HEK293 (cell line): ENCODE measurements around the gene BIRC5.
"Not testable (repeated sequence)": the region's sequence is repeated elsewhere in the genome, so short reads cannot be mapped to it uniquely, and the experiment has no call there.

Experiments used
- CTCF ChIA-PET: fragments of 350-600 bp; formaldehyde crosslinking; extraction: SDS; loops from one replicate; lab custom pipeline; 2021; ENCODE audit warnings: antibody characterized with exemption; lab: Yijun Ruan, JAX
- POLR2A ChIA-PET: fragments of 300-600 bp; formaldehyde crosslinking; extraction: SDS; loops from one replicate; lab custom pipeline; 2020; ENCODE audit warnings: antibody characterized with exemption, inconsistent platforms; lab: Yijun Ruan, JAX
- H3K27ac ChIP-seq: fragments of 200-500 bp; sonication (Bioruptor generic); 2 replicates; pipeline ENCODE4 v1.5.1; 2014; ENCODE audit warnings: low read depth, low read length, control low read depth, inconsistent platforms; ENCODE audit errors: extremely low read depth
- H3K36me3 ChIP-seq, 2 experiments: fragments of 200-500 bp in 1 of 2; sonication (Bioruptor generic) in 1 of 2; 1 replicate in 1 of 2; 2 replicates in 1 of 2; pipeline ENCODE4 v1.5.1; 2014 to 2017; ENCODE audit warnings: inconsistent platforms in 2 of 2, low read length in 2 of 2; ENCODE audit not compliant: control insufficient read depth in 2 of 2, insufficient read depth in 1 of 2
- H3K4me1 ChIP-seq: fragments of 200-500 bp; sonication (Bioruptor generic); 2 replicates; pipeline ENCODE4 v1.5.1; 2014; ENCODE audit warnings: mild to moderate bottlenecking, low read length, inconsistent platforms; ENCODE audit not compliant: control insufficient read depth, insufficient read depth
- H3K4me3 ChIP-seq: 2 replicates; pipeline ENCODE4 v1.5.1; 2011; ENCODE audit warnings: low read depth, mild to moderate bottlenecking, control low read depth, low read length, moderate library complexity
- H3K9me3 ChIP-seq: fragments of 200-500 bp; sonication (Bioruptor generic); 2 replicates; pipeline ENCODE4 v1.5.1; 2014; ENCODE audit warnings: low read depth, low read length, inconsistent platforms; ENCODE audit not compliant: control insufficient read depth, insufficient read depth
- BCL11A ChIP-seq: fragments of 450-650 bp; formaldehyde crosslinking; IDR thresholded peaks from 2 replicates; pipeline ENCODE4 v1.5.1; 2016; ENCODE audit warnings: low read depth, missing biosample characterization, missing genetic modification characterization
- GLI2 ChIP-seq: fragments of 450-650 bp; formaldehyde crosslinking; IDR thresholded peaks from 2 replicates; pipeline ENCODE4; 2017; ENCODE audit warnings: missing biosample characterization, missing genetic modification characterization, low read depth, borderline replicate concordance
- OSR2 ChIP-seq: fragments of 450-650 bp; formaldehyde crosslinking; IDR thresholded peaks from 2 replicates; pipeline ENCODE4 v1.5.1; 2016; ENCODE audit warnings: missing biosample characterization, missing genetic modification characterization
- TSHZ1 ChIP-seq: fragments of 450-650 bp; formaldehyde crosslinking; IDR thresholded peaks from 2 replicates; pipeline ENCODE4 v1.5.1; 2016; ENCODE audit warnings: missing biosample characterization, missing genetic modification characterization, borderline replicate concordance
- WT1 ChIP-seq: fragments of 450-650 bp; formaldehyde crosslinking; IDR thresholded peaks from 2 replicates; pipeline ENCODE4 v1.5.1; 2016; ENCODE audit warnings: missing biosample characterization, missing genetic modification characterization
- ZBTB20 ChIP-seq: fragments of 450-650 bp; formaldehyde crosslinking; IDR thresholded peaks from 2 replicates; pipeline ENCODE4 v1.5.1; 2016; ENCODE audit warnings: missing biosample characterization, missing genetic modification characterization
- ZBTB44 ChIP-seq: fragments of 450-650 bp; IDR thresholded peaks from 2 replicates; pipeline ENCODE4 v1.5.1; 2018; ENCODE audit warnings: missing biosample characterization, mild to moderate bottlenecking, missing genetic modification characterization
- ZNF175 ChIP-seq: fragments of 450-650 bp; formaldehyde crosslinking; IDR thresholded peaks from 2 replicates; pipeline ENCODE4 v1.5.1; 2016; ENCODE audit warnings: missing biosample characterization, missing genetic modification characterization
- ZNF184 ChIP-seq: fragments of 450-650 bp; IDR thresholded peaks from 2 replicates; pipeline ENCODE4 v1.5.1; 2018; ENCODE audit warnings: missing biosample characterization, mild to moderate bottlenecking, missing genetic modification characterization
- ZNF2 ChIP-seq: fragments of 450-650 bp; formaldehyde crosslinking; IDR thresholded peaks from 2 replicates; pipeline ENCODE4 v1.5.1; 2016; ENCODE audit warnings: missing biosample characterization, missing genetic modification characterization
- ZNF211 ChIP-seq: fragments of 450-650 bp; formaldehyde crosslinking; IDR thresholded peaks from 2 replicates; pipeline ENCODE4 v1.5.1; 2016; ENCODE audit warnings: low read depth, missing biosample characterization, missing genetic modification characterization
- ZNF394 ChIP-seq: fragments of 450-650 bp; formaldehyde crosslinking; IDR thresholded peaks from 2 replicates; pipeline ENCODE4 v1.5.1; 2016; ENCODE audit warnings: missing biosample characterization, missing genetic modification characterization, mild to moderate bottlenecking, moderate library complexity, borderline replicate concordance
- ZNF558 ChIP-seq: fragments of 450-650 bp; formaldehyde crosslinking; IDR thresholded peaks from 2 replicates; pipeline ENCODE4 v1.5.1; 2016; ENCODE audit warnings: missing biosample characterization, missing genetic modification characterization
- ZNF580 ChIP-seq: fragments of 450-650 bp; formaldehyde crosslinking; IDR thresholded peaks from 2 replicates; pipeline ENCODE4 v1.5.1; 2016; ENCODE audit warnings: missing biosample characterization, missing genetic modification characterization
- ZNF600 ChIP-seq: fragments of 450-650 bp; formaldehyde crosslinking; IDR thresholded peaks from 2 replicates; pipeline ENCODE4 v1.5.1; 2016; ENCODE audit warnings: missing biosample characterization, missing genetic modification characterization
- ZNF629 ChIP-seq: fragments of 450-650 bp; formaldehyde crosslinking; IDR thresholded peaks from 2 replicates; pipeline ENCODE4 v1.5.1; 2017; ENCODE audit warnings: missing biosample characterization, missing genetic modification characterization
- ZNF776 ChIP-seq: fragments of 450-650 bp; formaldehyde crosslinking; IDR thresholded peaks from 2 replicates; pipeline ENCODE4 v1.5.0; 2017; ENCODE audit warnings: missing biosample characterization, missing genetic modification characterization, borderline replicate concordance
- ZSCAN30 ChIP-seq: fragments of 450-650 bp; IDR thresholded peaks from 2 replicates; pipeline ENCODE4 v1.5.1; 2018; ENCODE audit warnings: missing biosample characterization, mild to moderate bottlenecking, missing genetic modification characterization, moderate library complexity
- TF ChIP-seq, protein P1 (sequence below): fragments of 450-650 bp; formaldehyde crosslinking; IDR thresholded peaks from 2 replicates; pipeline ENCODE4 v1.5.1; 2016; ENCODE audit warnings: missing biosample characterization, missing genetic modification characterization
- TF ChIP-seq, protein P2 (sequence below): fragments of 450-650 bp; formaldehyde crosslinking; IDR thresholded peaks from 2 replicates; pipeline ENCODE4 v1.5.1; 2016; ENCODE audit warnings: missing biosample characterization, missing genetic modification characterization, low read depth
- TF ChIP-seq, protein P3 (sequence below): fragments of 450-650 bp; formaldehyde crosslinking; IDR thresholded peaks from 2 replicates; pipeline ENCODE4 v1.5.1; 2016; ENCODE audit warnings: missing biosample characterization, missing genetic modification characterization

Gene BIRC5

DNA sequence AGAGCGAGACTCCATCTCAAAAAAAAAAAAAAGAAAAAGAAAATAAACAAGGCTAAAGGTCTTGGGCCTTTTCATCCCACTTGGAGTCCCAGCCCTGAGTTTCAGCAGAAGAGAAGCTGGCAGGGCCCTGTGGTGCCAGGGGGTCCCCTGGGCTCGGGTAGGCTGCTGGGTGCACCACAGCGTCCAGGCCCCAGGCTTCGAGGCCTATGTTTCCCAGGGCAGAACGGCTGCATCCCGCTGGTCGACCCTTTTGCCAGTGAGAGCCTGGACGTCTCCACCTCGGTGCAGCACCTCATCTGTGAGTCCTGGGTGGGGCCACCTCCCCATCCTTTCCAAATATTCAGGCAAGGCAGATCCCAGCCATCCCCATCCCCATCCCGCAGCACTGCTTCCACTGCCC lies 19.6 kb downstream of the BIRC5 start:
- no peaks in the 10 kb centered on the region for H3K4me1 ChIP-seq
- CTCF ChIA-PET: interaction anchor here (8.6 kb wide), 1 partner anchor 16 kb away, joined by 60 read pairs; no protein-coding TSS in a partner anchor
- POLR2A ChIA-PET: no interaction called here
- no peaks in the 10 kb centered on the region for H3K9me3 ChIP-seq
- no peak overlapping the region for H3K4me3 ChIP-seq
- no peaks in the 10 kb centered on the region for H3K36me3 ChIP-seq
- H3K27ac ChIP-seq: no peak overlapping the region
- no peak for TF ChIP-seq ZNF629 (tag by site-specific recombination)
- TF ChIP-seq TSHZ1: no peak
- TF ChIP-seq, protein P1, sequence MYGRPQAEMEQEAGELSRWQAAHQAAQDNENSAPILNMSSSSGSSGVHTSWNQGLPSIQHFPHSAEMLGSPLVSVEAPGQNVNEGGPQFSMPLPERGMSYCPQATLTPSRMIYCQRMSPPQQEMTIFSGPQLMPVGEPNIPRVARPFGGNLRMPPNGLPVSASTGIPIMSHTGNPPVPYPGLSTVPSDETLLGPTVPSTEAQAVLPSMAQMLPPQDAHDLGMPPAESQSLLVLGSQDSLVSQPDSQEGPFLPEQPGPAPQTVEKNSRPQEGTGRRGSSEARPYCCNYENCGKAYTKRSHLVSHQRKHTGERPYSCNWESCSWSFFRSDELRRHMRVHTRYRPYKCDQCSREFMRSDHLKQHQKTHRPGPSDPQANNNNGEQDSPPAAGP: no peak
- TF ChIP-seq ZNF558 (tag by site-specific recombination): no peak

DNA sequence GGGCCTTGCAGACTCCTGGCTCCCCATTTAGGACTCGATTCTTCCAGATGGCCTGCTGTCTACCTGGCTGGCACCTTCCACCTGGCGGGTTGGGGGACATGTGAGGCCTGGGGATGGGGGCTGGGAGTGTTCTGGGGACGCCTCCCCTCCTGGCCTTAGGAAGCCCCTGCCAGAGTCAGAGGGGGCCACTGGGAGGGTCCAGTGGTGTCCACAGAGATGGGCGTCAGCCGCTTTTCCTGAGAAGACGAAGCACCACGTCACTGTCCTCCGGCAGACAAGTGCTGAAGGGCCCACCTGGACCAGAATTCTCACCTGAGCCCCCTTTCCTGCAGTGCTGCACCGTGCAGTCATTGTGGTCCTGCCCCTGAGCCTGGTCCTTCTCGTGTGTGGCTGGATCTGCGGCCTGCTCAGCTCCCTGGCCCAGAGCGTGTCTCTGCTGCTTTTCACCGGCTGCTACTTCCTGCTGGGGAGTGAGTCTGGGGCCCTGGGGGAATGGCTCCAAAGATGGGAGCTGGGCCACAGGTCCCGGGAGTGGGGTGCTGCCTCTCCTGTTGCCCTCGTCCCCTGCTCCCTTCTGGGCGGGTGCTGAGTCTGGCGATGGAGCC lies 20.3 kb downstream of the BIRC5 start:
- ChIA-PET POLR2A (no interaction called here), CTCF (interaction anchor here (1.0 to 8.6 kb wide), 2 partner anchors 15 to 26 kb away, joined by 4 to 60 read pairs; no protein-coding TSS in a partner anchor)
- no peak overlapping the region for H3K27ac ChIP-seq

GRCh38 chr17:78235022-78235421 lies 21.0 kb downstream of the BIRC5 start:
- H3K4me1 ChIP-seq, H3K9me3 ChIP-seq, POLR2A ChIA-PET, H3K4me3 ChIP-seq, H3K36me3 ChIP-seq, H3K27ac ChIP-seq: not testable (repeated sequence)
- CTCF ChIA-PET: interaction anchor here (1.0 to 8.6 kb wide), 2 partner anchors 15 to 25 kb away, joined by 4 to 60 read pairs; no protein-coding TSS in a partner anchor

More for the DNA sequence above, 20.3 kb downstream of the BIRC5 start:
- H3K36me3 ChIP-seq: no peaks in the 10 kb centered on the region
- no peaks in the 10 kb centered on the region for H3K4me1 ChIP-seq
- H3K4me3 ChIP-seq: no peak overlapping the region
- TF ChIP-seq ZNF600 (tag by site-specific recombination) (no peak), BCL11A (tag by site-specific recombination) (no peak), ZBTB20 (tag by site-specific recombination) (no peak), ZNF184 (tag by site-specific recombination) (no peak), ZNF776 (tag by site-specific recombination) (no peak), OSR2 (no peak), ZNF175 (tag by site-specific recombination) (no peak), WT1 (tag by site-specific recombination) (no peak), ZSCAN30 (tag by site-specific recombination) (no peak), ZNF211 (no peak), GLI2 (tag by site-specific recombination) (no peak), ZBTB44 (no peak), ZNF2 (tag by site-specific recombination) (no peak), ZNF580 (tag by site-specific recombination) (no peak), ZNF394 (tag by site-specific recombination) (no peak)
- TF ChIP-seq, protein P2, sequence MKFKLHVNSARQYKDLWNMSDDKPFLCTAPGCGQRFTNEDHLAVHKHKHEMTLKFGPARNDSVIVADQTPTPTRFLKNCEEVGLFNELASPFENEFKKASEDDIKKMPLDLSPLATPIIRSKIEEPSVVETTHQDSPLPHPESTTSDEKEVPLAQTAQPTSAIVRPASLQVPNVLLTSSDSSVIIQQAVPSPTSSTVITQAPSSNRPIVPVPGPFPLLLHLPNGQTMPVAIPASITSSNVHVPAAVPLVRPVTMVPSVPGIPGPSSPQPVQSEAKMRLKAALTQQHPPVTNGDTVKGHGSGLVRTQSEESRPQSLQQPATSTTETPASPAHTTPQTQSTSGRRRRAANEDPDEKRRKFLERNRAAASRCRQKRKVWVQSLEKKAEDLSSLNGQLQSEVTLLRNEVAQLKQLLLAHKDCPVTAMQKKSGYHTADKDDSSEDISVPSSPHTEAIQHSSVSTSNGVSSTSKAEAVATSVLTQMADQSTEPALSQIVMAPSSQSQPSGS (tag by site-specific recombination): no peak
- TF ChIP-seq, protein P3, sequence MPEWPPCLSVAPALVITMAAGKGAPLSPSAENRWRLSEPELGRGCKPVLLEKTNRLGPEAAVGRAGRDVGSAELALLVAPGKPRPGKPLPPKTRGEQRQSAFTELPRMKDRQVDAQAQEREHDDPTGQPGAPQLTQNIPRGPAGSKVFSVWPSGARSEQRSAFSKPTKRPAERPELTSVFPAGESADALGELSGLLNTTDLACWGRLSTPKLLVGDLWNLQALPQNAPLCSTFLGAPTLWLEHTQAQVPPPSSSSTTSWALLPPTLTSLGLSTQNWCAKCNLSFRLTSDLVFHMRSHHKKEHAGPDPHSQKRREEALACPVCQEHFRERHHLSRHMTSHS (tag by site-specific recombination): no peak
- no peaks in the 10 kb centered on the region for H3K9me3 ChIP-seq
